Colonic mucosa (tissue), 4 donors: ENCODE results near the gene EPHB2. TPM values are rescaled to one million over a fixed set of nuclear protein-coding genes. Genes with fewer than 3 reads are reported as not detected.

Experiments
- DNase-seq: peaks from one replicate; pipeline ENCODE4 v3.0.0-alpha.2; 2020
- H3K27ac ChIP-seq: fragments of 200-600 bp; one replicate; pipeline ENCODE4 v1.8.0; 2021
- H3K27me3 ChIP-seq: fragments of 200-600 bp; one replicate; pipeline ENCODE4 v1.8.0; 2021
- H3K36me3 ChIP-seq: fragments of 200-600 bp; one replicate; pipeline ENCODE4 v1.8.0; 2021
- H3K4me1 ChIP-seq: fragments of 200-600 bp; one replicate; pipeline ENCODE4 v1.8.0; 2021; ENCODE audit warnings: mild to moderate bottlenecking
- H3K4me3 ChIP-seq: fragments of 200-600 bp; one replicate; pipeline ENCODE4 v1.8.0; 2021
- H3K9ac ChIP-seq, 2 donors: one replicate each; pipeline ENCODE4 v1.7.0; 2013; ENCODE audit warnings: control low read depth in 2 of 2, low read depth in 2 of 2, low read length in 2 of 2
- H3K9me3 ChIP-seq: fragments of 200-600 bp; one replicate; pipeline ENCODE4 v1.8.0; 2021
- CTCF ChIP-seq: fragments of 200-600 bp; IDR thresholded peaks from one replicate; pipeline ENCODE4 v1.8.0; 2022; ENCODE audit warnings: antibody characterized with exemption, mild to moderate bottlenecking
- intact Hi-C: fragments of 100-400 bp; cut with DNase I; formaldehyde crosslinking; loops from one replicate; pipeline ENCODE4 v1.14.1; 2022
- total RNA-seq, 2 donors: library from RNA; stranded (reverse); fragmentation: NEBNext Ultra II Directional in 1 of 2; extraction: Animal tissue kit (Norgen Biotek cat#: 25700) in 1 of 2; gene quantifications; one replicate each; pipeline ENCODE4 v1.2.1, GENCODE V29; 2021
- donor health status: healthy.
- donor health status: DM: no; HTN: no; CAD: no.
- donor health status: DM: no; HTN: no; CAD: no.

Gene EPHB2
- total RNA-seq, 2 donors from 2014 or later: 71.9 to 150 TPM

GRCh38 chr1:22712502-22713271 lies 2.0 kb downstream of the EPHB2 start:
- no peak for DNase-seq
- Histone ChIP-seq H3K4me1 (peaks cover 16% of the 10 kb centered on the region), H3K36me3 (no peaks in the 10 kb centered on the region), H3K27me3 (no peaks in the 10 kb centered on the region), H3K9me3 (no peaks in the 10 kb centered on the region), H3K27ac (peak overlapping the region; percentile 51), H3K9ac (peak overlapping the region; percentile 40 to 72), H3K4me3 (peak overlapping the region; percentile 65)
- intact Hi-C loops: no loop called here
- no peak for TF ChIP-seq CTCF

GRCh38 chr1:22714455-22714854 lies 3.8 kb downstream of the EPHB2 start:
- no peak for DNase-seq
- intact Hi-C loops: no loop called here
- Histone ChIP-seq H3K27ac (no peak overlapping the region), H3K9ac (peak overlapping the region in 1 of 2 donors; percentile 23), H3K27me3 (no peaks in the 10 kb centered on the region), H3K9me3 (no peaks in the 10 kb centered on the region), H3K4me1 (peaks cover 20% of the 10 kb centered on the region), H3K4me3 (no peak overlapping the region), H3K36me3 (no peaks in the 10 kb centered on the region)
- TF ChIP-seq CTCF: no peak

- Histone ChIP-seq H3K27me3 (no peaks in the 10 kb centered on the region), H3K36me3 (no peaks in the 10 kb centered on the region), H3K4me1 (peaks cover 15% of the 10 kb centered on the region), H3K27ac (peak overlapping the region; percentile 86), H3K4me3 (no peak overlapping the region), H3K9me3 (no peaks in the 10 kb centered on the region), H3K9ac (peak overlapping the region; percentile 13 to 60)
- DNase-seq: peak; percentile 87
- intact Hi-C loops: no loop called here
- TF ChIP-seq CTCF: no peak
These were observed 6.6 kb downstream of the EPHB2 start for GRCh38 chr1:22717037-22717760.

GRCh38 chr1:22721122-22721873 lies 10.7 kb downstream of the EPHB2 start:
- TF ChIP-seq CTCF: no peak
- Histone ChIP-seq H3K4me1 (peaks cover 8% of the 10 kb centered on the region), H3K4me3 (no peak overlapping the region), H3K9me3 (no peaks in the 10 kb centered on the region), H3K9ac (no peak overlapping the region), H3K27ac (no peak overlapping the region), H3K27me3 (no peaks in the 10 kb centered on the region), H3K36me3 (no peaks in the 10 kb centered on the region)
- intact Hi-C loops: no loop called here
- DNase-seq: no peak

GRCh38 chr1:22722901-22723550 lies 12.4 kb downstream of the EPHB2 start:
- Histone ChIP-seq H3K9ac (no peak overlapping the region), H3K27ac (no peak overlapping the region), H3K9me3 (no peaks in the 10 kb centered on the region), H3K4me3 (no peak overlapping the region), H3K36me3 (no peaks in the 10 kb centered on the region), H3K4me1 (no peaks in the 10 kb centered on the region), H3K27me3 (no peaks in the 10 kb centered on the region)
- intact Hi-C loops: no loop called here
- no peak for TF ChIP-seq CTCF
- no peak for DNase-seq
